ENCODE results near the gene DCAF10. TPM values are rescaled to one million over a fixed set of nuclear protein-coding genes. Genes with fewer than 3 reads are reported as not detected.
"Not testable (repeated sequence)": the region's sequence is repeated elsewhere in the genome, so short reads cannot be mapped to it uniquely, and the experiment has no call there.

The DCAF10 gene
- total RNA-seq: 22.2 and 24.2 TPM in 2 replicates

GRCh38 chr9:37800631-37801286 lies at the start of gene DCAF10:
TSS of gene DCAF10 (plus strand) at chr9:37800797. CDS start at chr9:37800867, 70 bp downstream.
- peak within 1 kb of the TSS; percentile 95 for H3K4me3 ChIP-seq (ENCODE audit: low read depth, low read length)
- peak; percentile 85 for DNase-seq (ENCODE audit: low read depth)
- peak; percentile 13 for TF ChIP-seq CTCF (IDR thresholded peaks at IDR 0.05; ENCODE audit: insufficient read depth, low read depth, low read length)

- no peak overlapping the region for H3K4me3 ChIP-seq (ENCODE audit: low read depth, low read length)
- no peak for DNase-seq (ENCODE audit: low read depth)
- TF ChIP-seq CTCF (IDR thresholded peaks at IDR 0.05; ENCODE audit: insufficient read depth, low read depth, low read length): no peak
Observed at GRCh38 chr9:37751186-37751585, 49.4 kb upstream of the DCAF10 start.

GRCh38 chr9:37751704-37752103 lies 48.9 kb upstream of the DCAF10 start:
- H3K4me3 ChIP-seq (ENCODE audit: low read depth, low read length); DNase-seq (ENCODE audit: low read depth): not testable (repeated sequence)

- DNase-seq (ENCODE audit: low read depth); H3K4me3 ChIP-seq (ENCODE audit: low read depth, low read length): not testable (repeated sequence)
Observed at GRCh38 chr9:37752112-37752511, 48.5 kb upstream of the DCAF10 start.

- peak overlapping the region; percentile 80 for H3K4me3 ChIP-seq (ENCODE audit: low read depth, low read length)
- no peak for DNase-seq (ENCODE audit: low read depth)
- TF ChIP-seq CTCF (IDR thresholded peaks at IDR 0.05; ENCODE audit: insufficient read depth, low read depth, low read length): no peak
Observed at GRCh38 chr9:37752642-37753488, 47.7 kb upstream of the DCAF10 start.

- DNase-seq (ENCODE audit: low read depth): peak; percentile 72
- TF ChIP-seq CTCF (IDR thresholded peaks at IDR 0.05; ENCODE audit: insufficient read depth, low read depth, low read length): no peak
- H3K4me3 ChIP-seq (ENCODE audit: low read depth, low read length): peak within 1 kb of the TSS; percentile 80
Observed at GRCh38 chr9:37753489-37754190, 47.0 kb upstream of the DCAF10 start, which contains the start of gene TRMT10B. TSS of gene TRMT10B (plus strand) at chr9:37753805. CDS start at chr9:37761932, 8,127 bp downstream.

GRCh38 chr9:37758747-37759146 lies 41.9 kb upstream of the DCAF10 start:
- no peak for DNase-seq (ENCODE audit: low read depth)
- H3K4me3 ChIP-seq (ENCODE audit: low read depth, low read length): no peak overlapping the region
- no peak for TF ChIP-seq CTCF (IDR thresholded peaks at IDR 0.05; ENCODE audit: insufficient read depth, low read depth, low read length)

Data from fibroblast of villous mesenchyme (primary cell).